IPS DF 6.9 (cell line): Measurements from ENCODE around the gene CACNA2D4.

Experiments
- DNase-seq: peaks from one replicate; pipeline ENCODE4 v3.0.0-alpha.2; 2013; ENCODE audit warnings: low read depth, low spot score
- H3K27ac ChIP-seq: one replicate; pipeline ENCODE4 v1.5.1; 2013; ENCODE audit warnings: low read length, control low read depth
- H3K27me3 ChIP-seq: 2 replicates; pipeline ENCODE4 v1.6.1; 2013; ENCODE audit warnings: mild to moderate bottlenecking, low read length; ENCODE audit not compliant: control insufficient read depth, insufficient read depth
- H3K36me3 ChIP-seq: 2 replicates; pipeline ENCODE4 v1.6.1; 2013; ENCODE audit warnings: low read length; ENCODE audit not compliant: control insufficient read depth, insufficient read depth
- H3K4me1 ChIP-seq: 2 replicates; pipeline ENCODE4 v1.6.1; 2013; ENCODE audit warnings: low read length; ENCODE audit not compliant: control insufficient read depth, insufficient read depth
- H3K4me3 ChIP-seq: 2 replicates; pipeline ENCODE4 v1.5.1; 2013; ENCODE audit warnings: mild to moderate bottlenecking, low read length
- H3K9me3 ChIP-seq: 2 replicates; pipeline ENCODE4 v1.6.1; 2013; ENCODE audit warnings: low read length, inconsistent platforms; ENCODE audit not compliant: control insufficient read depth, insufficient read depth
- WGBS: extraction: QIAGEN DNeasy Blood & Tissue Kit; methylation state at CpG from one replicate; pipeline ENCODE4 v1.1.7; 2013; ENCODE audit warnings: mixed read lengths, missing lambda C conversion rate; ENCODE audit not compliant: insufficient read length, insufficient coverage; 5-methylcytosine and 5-hydroxymethylcytosine counted together

CACNA2D4 gene

GRCh38 chr12:1773937-1774655 is 144.4 kb downstream of the CACNA2D4 start:
- no peak for DNase-seq
- Histone ChIP-seq H3K4me3 (no peak overlapping the region), H3K36me3 (no peaks in the 10 kb centered on the region; the same call in 1 of the 2 replicates), H3K27me3 (no peaks in the 10 kb centered on the region), H3K27ac (no peak overlapping the region), H3K4me1 (peaks cover 2% of the 10 kb centered on the region; the same call in 1 of the 2 replicates), H3K9me3 (no peaks in the 10 kb centered on the region)
- no CpG with 5 or more reads among the region's 4 CpGs for WGBS

GRCh38 chr12:1769809-1770494 is 148.5 kb downstream of the CACNA2D4 start:
- Histone ChIP-seq H3K27me3 (no peaks in the 10 kb centered on the region), H3K4me3 (no peak overlapping the region), H3K27ac (no peak overlapping the region), H3K9me3 (no peaks in the 10 kb centered on the region), H3K4me1 (peaks cover 2% of the 10 kb centered on the region; the same call in 1 of the 2 replicates), H3K36me3 (no peaks in the 10 kb centered on the region; the same call in 1 of the 2 replicates)
- WGBS: no CpG with 5 or more reads among the region's 8 CpGs
- no peak for DNase-seq

- DNase-seq: no peak
These were observed 149.8 kb downstream of the CACNA2D4 start for GRCh38 chr12:1768615-1769014.

GRCh38 chr12:1767407-1768090 is 150.9 kb downstream of the CACNA2D4 start:
- no peak for DNase-seq
- WGBS: no CpG with 5 or more reads among the region's 1 CpG

More at GRCh38 chr12:1768615-1769014, 149.8 kb downstream of the CACNA2D4 start:
- H3K27me3 ChIP-seq: no peaks in the 10 kb centered on the region
- H3K27ac ChIP-seq: no peak overlapping the region
- H3K4me3 ChIP-seq: no peak overlapping the region
- no peaks in the 10 kb centered on the region; the same call in 1 of the 2 replicates for H3K36me3 ChIP-seq
- H3K9me3 ChIP-seq: no peaks in the 10 kb centered on the region
- peaks cover 2% of the 10 kb centered on the region; the same call in 1 of the 2 replicates for H3K4me1 ChIP-seq
- no CpG with 5 or more reads among the region's 1 CpG for WGBS

GRCh38 chr12:1766110-1766509 is 152.3 kb downstream of the CACNA2D4 start:
- H3K4me3 ChIP-seq: no peak overlapping the region
- H3K27ac ChIP-seq: no peak overlapping the region
- no peaks in the 10 kb centered on the region for H3K36me3 ChIP-seq
- no peaks in the 10 kb centered on the region for H3K27me3 ChIP-seq
- no peaks in the 10 kb centered on the region for H3K9me3 ChIP-seq
- no peak for DNase-seq
- H3K4me1 ChIP-seq: peaks cover 2% of the 10 kb centered on the region; the same call in 1 of the 2 replicates
- no CpG with 5 or more reads among the region's 1 CpG for WGBS

More at GRCh38 chr12:1767407-1768090, 150.9 kb downstream of the CACNA2D4 start:
- Histone ChIP-seq H3K27ac (no peak overlapping the region), H3K27me3 (no peaks in the 10 kb centered on the region), H3K4me3 (no peak overlapping the region), H3K9me3 (no peaks in the 10 kb centered on the region), H3K4me1 (peaks cover 2% of the 10 kb centered on the region; the same call in 1 of the 2 replicates), H3K36me3 (no peaks in the 10 kb centered on the region)

GRCh38 chr12:1763153-1763552 is 155.3 kb downstream of the CACNA2D4 start:
- Histone ChIP-seq H3K9me3 (no peaks in the 10 kb centered on the region), H3K4me3 (no peak overlapping the region), H3K4me1 (no peaks in the 10 kb centered on the region), H3K27me3 (no peaks in the 10 kb centered on the region), H3K36me3 (no peaks in the 10 kb centered on the region), H3K27ac (no peak overlapping the region)
- no peak for DNase-seq
- no CpG with 5 or more reads among the region's 2 CpGs for WGBS

- WGBS: no CpG with 5 or more reads among the region's 3 CpGs
- Histone ChIP-seq H3K27me3 (no peaks in the 10 kb centered on the region), H3K36me3 (no peaks in the 10 kb centered on the region), H3K4me1 (no peaks in the 10 kb centered on the region), H3K4me3 (no peak overlapping the region), H3K9me3 (no peaks in the 10 kb centered on the region), H3K27ac (no peak overlapping the region)
- no peak for DNase-seq
These were observed 156.6 kb downstream of the CACNA2D4 start for GRCh38 chr12:1761857-1762256.

- Histone ChIP-seq H3K36me3 (no peaks in the 10 kb centered on the region), H3K9me3 (no peaks in the 10 kb centered on the region), H3K27me3 (no peaks in the 10 kb centered on the region), H3K4me3 (no peak overlapping the region), H3K4me1 (no peaks in the 10 kb centered on the region), H3K27ac (no peak overlapping the region)
- no CpG with 5 or more reads among the region's 2 CpGs for WGBS
- no peak for DNase-seq
These were observed 157.7 kb downstream of the CACNA2D4 start for GRCh38 chr12:1760566-1761382.

- DNase-seq: no peak
- WGBS: 100% methylated on average over 1 of the region's 4 CpGs
These were observed 159.6 kb downstream of the CACNA2D4 start for GRCh38 chr12:1758887-1759286.

GRCh38 chr12:1758376-1758775 is 160.1 kb downstream of the CACNA2D4 start:
- no peaks in the 10 kb centered on the region for H3K36me3 ChIP-seq
- WGBS: no CpG with 5 or more reads among the region's 2 CpGs
- H3K4me3 ChIP-seq: no peak overlapping the region
- no peaks in the 10 kb centered on the region for H3K4me1 ChIP-seq
- no peaks in the 10 kb centered on the region for H3K9me3 ChIP-seq
- no peak for DNase-seq
- no peaks in the 10 kb centered on the region for H3K27me3 ChIP-seq
- H3K27ac ChIP-seq: no peak overlapping the region

More at GRCh38 chr12:1758887-1759286, 159.6 kb downstream of the CACNA2D4 start:
- H3K4me3 ChIP-seq: no peak overlapping the region
- H3K4me1 ChIP-seq: no peaks in the 10 kb centered on the region
- no peak overlapping the region for H3K27ac ChIP-seq
- H3K9me3 ChIP-seq: no peaks in the 10 kb centered on the region
- H3K36me3 ChIP-seq: no peaks in the 10 kb centered on the region
- H3K27me3 ChIP-seq: no peaks in the 10 kb centered on the region
